Measurements from ENCODE around the gene WBP11.

GRCh38 chr12:14840616-14841015 is 37.3 kb upstream of the WBP11 start:
- TF ChIP-seq POLR2A (IDR thresholded peaks at IDR 0.05; ENCODE audit: low read length) (no peak), GATA1 (IDR thresholded peaks at IDR 0.05; ENCODE audit: low read depth, low read length) (no peak)

Measured in erythroblast (primary cell).